K562 (cell line): Measurements from ENCODE around the gene CACNA1C.

Source experiments
- ILK ChIP-seq: fragments of 450-650 bp; IDR thresholded peaks from 2 replicates; pipeline ENCODE4 v1.6.1; 2016; ENCODE audit warnings: missing genetic modification characterization, low read depth, mild to moderate bottlenecking, missing compliant biosample characterization, moderate library complexity, borderline replicate concordance
- JUND ChIP-seq, 2 experiments: IDR thresholded peaks; 2 replicates in 1 of 2; 3 replicates in 1 of 2; pipeline ENCODE4 v1.6.1; 2011; ENCODE audit warnings: borderline replicate concordance in 2 of 2, low read depth in 2 of 2, low read length in 2 of 2, improper control_type of control experiment in 1 of 2, missing biosample characterization in 1 of 2, missing genetic modification characterization in 1 of 2, missing genetic modification reagents in 1 of 2
- L3MBTL2 ChIP-seq: fragments of 450-650 bp; IDR thresholded peaks from 2 replicates; pipeline ENCODE4 v1.6.1; 2016; ENCODE audit warnings: mild to moderate bottlenecking, moderate library complexity
- NR2F6 ChIP-seq: fragments of 450-650 bp; formaldehyde crosslinking; IDR thresholded peaks from 2 replicates; pipeline ENCODE4 v1.4.0; 2020; ENCODE audit warnings: mild to moderate bottlenecking
- POLR2A ChIP-seq: fragments of 450-650 bp; conservative IDR thresholded peaks from 2 replicates; pipeline ENCODE4 v1.6.1; 2016
- TFAM ChIP-seq: fragments of 250-450 bp; sonication (Bioruptor Pico); conservative IDR thresholded peaks from 2 replicates; pipeline ENCODE4 v1.5.0; 2021; ENCODE audit warnings: mild to moderate bottlenecking, moderate library complexity
- ZNF347 ChIP-seq: fragments of 450-650 bp; formaldehyde crosslinking; IDR thresholded peaks from 2 replicates; pipeline ENCODE4 v1.4.0; 2020; ENCODE audit warnings: low read depth, mild to moderate bottlenecking, moderate library complexity
- TF ChIP-seq, protein P1 (sequence below): fragments of 250-450 bp; sonication (Bioruptor Pico); IDR thresholded peaks from 2 replicates; pipeline ENCODE4 v1.5.0; 2021; ENCODE audit warnings: mild to moderate bottlenecking, borderline replicate concordance

DNA sequence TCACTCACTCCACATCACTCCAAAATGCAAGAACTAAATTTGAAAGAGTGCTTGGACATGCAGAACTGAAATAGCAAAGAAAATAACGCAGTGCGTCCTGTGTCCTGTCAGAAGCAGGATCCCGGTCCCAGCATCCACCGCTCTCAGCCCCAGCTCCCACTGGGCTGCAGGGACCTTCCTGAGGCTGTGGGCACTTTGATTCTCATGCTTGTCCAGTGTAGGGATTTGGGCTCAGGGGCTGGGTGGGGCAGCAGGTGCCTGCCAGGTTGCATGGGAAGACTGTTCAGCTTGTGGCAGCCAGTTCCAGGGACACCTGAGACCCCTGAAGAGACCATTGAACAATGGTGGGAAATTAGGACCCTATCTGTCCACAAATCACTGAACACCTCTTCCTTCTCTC, 602.0 kb downstream of the CACNA1C start:
- TF ChIP-seq NR2F6 (CRISPR knock-in tag) (no peak), POLR2A (no peak), ZNF347 (no peak), ILK (tag) (no peak), TFAM (CRISPR knock-in tag) (no peak), L3MBTL2 (no peak), JUND (IDR thresholded peaks at IDR 0.05; ENCODE audit: borderline replicate concordance, low read depth, low read length) (no peak), JUND (tag; IDR thresholded peaks at IDR 0.05; ENCODE audit: borderline replicate concordance, low read depth, low read length) (no peak)
- TF ChIP-seq, protein P1, sequence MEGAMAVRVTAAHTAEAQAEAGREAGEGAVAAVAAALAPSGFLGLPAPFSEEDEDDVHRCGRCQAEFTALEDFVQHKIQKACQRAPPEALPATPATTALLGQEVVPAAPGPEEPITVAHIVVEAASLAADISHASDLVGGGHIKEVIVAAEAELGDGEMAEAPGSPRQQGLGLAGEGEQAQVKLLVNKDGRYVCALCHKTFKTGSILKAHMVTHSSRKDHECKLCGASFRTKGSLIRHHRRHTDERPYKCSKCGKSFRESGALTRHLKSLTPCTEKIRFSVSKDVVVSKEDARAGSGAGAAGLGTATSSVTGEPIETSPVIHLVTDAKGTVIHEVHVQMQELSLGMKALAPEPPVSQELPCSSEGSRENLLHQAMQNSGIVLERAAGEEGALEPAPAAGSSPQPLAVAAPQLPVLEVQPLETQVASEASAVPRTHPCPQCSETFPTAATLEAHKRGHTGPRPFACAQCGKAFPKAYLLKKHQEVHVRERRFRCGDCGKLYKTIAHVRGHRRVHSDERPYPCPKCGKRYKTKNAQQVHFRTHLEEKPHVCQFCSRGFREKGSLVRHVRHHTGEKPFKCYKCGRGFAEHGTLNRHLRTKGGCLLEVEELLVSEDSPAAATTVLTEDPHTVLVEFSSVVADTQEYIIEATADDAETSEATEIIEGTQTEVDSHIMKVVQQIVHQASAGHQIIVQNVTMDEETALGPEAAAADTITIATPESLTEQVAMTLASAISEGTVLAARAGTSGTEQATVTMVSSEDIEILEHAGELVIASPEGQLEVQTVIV = no peak
